ENCODE results near the gene GSG1L.
A peak's percentile ranks its signal among the peaks of the same experiment; 100 is the strongest.
"Not testable (repeated sequence)": the region's sequence is repeated elsewhere in the genome, so short reads cannot be mapped to it uniquely, and the experiment has no call there.

Gene GSG1L

GRCh38 chr16:27890006-27890405 is 173.5 kb downstream of the GSG1L start:
- DNase-seq, result no peak

GRCh38 chr16:27883576-27883975 is 179.9 kb downstream of the GSG1L start:
- DNase-seq, result no peak

GRCh38 chr16:27880287-27880686 is 183.2 kb downstream of the GSG1L start:
- no peak for DNase-seq

DNA sequence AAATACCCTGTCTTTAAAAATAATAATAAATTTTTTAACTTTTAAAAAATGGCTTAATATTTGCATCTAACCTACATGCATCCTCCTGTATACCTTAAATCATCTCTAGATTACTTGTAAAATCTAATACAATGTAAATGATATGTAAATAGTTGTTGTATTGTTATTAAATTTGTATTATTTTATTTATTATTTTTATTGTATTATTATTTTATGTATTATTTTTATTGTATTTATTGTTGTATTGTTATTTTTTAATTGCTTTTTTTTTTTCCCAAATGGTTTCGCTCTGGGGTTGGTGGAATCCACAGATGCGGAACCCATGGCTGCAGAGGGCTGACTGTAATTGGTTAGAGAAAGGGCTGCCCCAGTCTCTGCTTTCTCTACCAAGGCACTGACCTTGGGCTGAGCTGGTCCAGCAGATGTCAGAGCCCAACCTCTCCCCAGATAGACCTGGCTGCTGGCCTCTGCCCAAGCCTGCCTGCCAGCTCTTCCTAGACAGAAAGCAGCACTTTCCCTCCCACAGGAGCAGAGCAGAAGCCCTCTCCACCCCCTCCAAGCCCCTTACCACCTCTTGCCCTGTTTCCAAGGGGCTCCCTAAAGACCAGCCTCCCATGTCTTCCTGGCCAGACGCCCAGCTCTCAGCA is 183.8 kb downstream of the GSG1L start:
- no peak for DNase-seq

GRCh38 chr16:27872627-27873026 is 190.9 kb downstream of the GSG1L start:
- DNase-seq, result not testable (repeated sequence)

DNA sequence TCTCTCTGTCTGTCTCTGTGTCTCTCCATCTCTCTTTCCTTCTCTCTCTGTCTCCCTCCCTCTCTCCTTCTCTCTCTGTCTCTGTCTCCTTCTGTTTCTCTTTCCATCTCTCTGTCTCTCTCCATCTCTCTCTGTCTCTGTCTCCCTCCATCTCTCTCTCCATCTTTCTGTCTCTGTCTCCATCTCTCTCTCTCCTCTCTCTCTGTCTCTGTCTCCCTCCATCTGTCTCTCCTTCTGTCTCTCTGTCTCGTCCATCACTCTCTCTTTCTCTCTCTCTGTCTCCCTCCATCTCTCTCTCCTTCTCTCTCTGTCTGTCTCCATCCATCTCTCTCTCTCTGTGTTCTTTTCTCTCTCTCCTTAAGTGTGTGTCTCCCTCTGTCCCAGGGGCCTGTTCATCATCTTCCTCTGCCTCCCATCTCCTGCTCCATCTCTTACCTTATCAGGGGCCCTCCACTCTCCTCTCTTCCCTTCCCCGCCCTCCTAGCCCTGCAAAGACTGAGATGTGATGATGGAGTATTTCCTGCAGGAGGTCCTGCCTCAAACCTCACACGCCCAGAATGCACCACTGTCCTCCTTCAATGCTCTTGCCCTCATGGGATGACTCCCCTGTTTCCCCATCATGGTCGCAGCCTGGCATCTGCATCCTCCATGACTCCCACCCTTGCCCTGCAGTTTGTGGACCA is 193.3 kb downstream of the GSG1L start:
- no peak for DNase-seq

DNA sequence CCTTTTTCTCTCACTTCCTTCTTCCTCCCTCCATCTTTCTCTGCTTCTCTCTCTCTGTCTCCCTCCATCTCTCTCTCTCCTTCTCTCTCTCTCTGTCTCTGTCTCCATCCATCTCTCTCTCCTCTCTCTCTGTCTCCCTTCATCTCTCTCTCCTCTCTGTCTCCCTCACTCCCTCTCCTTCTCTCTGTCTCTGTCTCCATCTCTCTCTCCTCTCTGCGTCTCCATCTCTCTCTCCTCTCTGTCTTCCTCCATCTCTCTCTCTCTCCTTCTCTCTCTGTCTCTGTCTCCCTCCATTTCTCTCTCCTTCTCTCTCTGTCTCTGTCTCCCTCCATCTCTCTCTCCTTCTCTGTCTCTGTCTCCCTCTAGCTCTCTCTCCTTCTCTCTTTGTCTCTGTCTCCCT is 194.1 kb downstream of the GSG1L start:
- no peak for DNase-seq

DNA sequence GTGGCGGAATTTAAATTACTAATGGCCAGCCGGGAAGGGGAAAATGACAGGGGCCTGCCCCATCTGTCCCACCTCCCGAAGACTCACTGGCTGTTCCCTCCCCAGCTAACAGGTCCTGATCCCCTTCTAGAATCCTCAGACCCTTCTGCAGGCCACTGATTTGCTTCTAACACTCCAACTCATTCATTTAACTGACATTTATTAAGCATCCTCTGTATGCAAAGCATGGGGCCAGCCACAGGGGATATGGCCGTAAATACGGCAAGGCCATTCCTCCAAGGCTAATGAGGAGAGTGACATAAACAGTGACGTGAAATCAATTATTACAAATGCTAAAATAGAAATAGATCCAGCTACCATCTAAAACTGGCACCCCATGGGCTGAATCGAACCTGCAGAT is 195.3 kb downstream of the GSG1L start:
- DNase-seq, result no peak

DNA sequence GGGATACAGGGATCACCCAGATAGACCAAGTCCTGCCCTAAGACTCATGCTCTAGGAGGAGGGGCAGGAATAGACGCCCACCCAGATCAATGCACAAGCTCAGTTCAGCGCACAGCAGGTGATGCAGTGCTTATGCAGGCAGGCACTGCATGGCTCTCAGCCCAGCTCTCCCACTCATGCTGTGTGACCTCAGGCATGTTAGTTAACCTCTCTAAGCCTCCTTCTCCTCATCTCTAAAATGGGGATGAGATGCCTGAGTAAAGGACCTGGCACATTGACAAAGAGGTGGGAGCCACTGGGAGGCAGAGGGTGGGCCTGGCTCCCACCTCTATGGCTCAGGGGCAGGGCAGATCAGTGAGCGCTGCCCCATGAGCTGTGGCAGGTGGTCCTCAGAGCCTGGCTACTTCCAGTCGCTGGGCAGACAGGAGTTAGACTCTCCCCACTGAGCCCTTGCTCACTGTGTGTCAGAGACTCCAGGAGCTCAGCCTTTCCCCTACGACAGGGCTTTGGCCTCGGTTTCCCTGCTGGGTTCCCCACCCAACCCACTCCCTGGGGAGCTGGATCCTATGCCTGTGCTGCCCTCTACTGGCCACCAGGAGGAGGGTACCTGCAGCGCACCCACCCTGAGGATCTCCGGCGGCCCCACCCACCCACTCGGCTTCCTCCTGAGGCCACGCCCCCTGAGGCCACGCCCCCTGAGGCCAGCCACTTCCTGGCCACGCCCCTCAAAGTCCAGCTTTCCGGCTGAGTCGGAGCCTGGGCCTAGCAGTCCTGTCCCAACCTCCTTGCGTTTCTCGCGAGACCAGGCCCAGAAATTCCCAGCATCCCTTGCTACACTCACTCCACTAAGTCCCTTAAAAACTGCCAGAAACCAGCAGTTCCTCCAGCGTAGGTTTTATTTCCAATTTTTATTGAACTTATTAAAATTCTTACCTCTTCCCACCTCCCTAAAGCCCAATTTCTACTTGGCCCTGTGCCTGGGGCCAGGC is 196.1 kb downstream of the GSG1L start:
- peak; percentile 27 for DNase-seq

DNA sequence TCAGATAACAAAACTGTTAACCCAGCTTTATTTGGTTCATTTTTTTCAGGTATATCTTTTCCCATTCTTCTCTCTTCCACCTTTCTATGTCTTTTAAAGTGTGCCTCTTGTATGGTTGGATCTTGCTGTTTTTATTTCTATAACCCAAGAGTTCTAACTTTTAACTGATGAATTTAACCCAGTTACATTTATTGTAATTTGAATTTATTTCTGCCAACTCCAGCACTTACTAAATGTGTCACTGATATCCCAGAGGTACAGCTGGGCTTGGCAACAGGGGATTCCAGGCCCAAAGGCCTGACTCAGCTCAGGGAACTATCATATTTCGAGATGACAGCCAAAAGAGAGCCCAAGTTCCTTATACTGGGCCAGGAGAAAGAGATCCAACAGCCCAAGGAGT is 200.1 kb downstream of the GSG1L start:
- DNase-seq, result no peak

DNA sequence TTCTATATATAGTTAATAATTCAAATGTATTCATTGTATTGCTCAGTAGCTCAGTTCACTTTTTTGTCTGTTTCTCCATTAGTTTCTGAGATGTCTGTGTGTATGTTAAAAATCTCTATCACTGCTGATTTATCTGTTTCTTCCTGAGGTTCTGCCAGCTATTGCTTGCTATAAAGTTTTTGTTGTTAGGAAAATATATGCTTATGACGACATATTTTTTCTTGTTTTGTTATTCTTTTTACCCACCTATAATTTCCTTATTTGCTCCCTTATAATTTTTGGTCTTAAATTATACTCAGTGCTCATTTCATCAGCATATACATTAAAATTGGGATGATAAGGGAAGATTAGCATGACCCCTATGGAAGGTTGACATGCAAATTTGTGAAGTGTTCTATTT is 200.6 kb downstream of the GSG1L start:
- DNase-seq, result no peak

DNA sequence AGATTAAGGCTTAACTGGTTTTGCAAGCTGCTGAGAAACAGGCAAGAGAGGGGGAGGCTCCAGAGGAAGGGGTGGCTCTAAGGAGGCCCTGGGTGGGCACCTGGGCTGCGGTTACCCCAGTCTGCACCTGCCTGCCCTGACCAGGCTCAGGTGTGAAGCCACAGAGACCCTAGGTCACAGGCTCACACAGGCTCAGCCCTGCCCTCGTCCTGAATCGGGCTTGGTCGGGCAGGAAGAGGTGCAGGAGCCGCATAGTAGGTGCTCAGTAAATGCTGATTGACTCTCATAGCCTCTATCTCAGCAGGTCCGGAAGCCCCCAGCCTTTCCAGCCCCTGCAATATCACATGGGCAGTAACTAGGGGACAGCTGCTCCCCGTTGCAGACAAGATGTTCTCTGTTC is 203.4 kb downstream of the GSG1L start:
- no peak for DNase-seq

DNA sequence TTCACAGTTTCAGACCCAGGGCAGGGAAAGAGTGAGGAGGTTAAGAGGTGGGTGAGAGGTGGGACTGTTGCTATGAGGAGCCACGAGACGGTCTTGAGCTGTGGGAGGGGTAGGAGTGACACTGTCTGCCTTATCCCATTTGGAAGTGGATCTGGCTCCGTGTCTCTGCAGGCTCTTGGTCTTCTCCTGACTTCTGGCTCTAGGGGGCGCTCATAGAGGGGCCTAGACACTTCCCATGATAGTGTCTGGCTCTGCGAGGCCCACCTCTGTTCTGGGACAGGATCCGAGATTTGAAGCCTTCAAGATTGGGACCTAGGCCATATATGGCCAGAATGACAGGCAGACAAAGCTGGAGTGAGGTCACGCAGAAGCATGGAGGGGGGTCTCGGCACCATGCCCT is 204.5 kb downstream of the GSG1L start:
- DNase-seq, result no peak

GRCh38 chr16:27853651-27854050 is 209.9 kb downstream of the GSG1L start:
- DNase-seq, result no peak

GRCh38 chr16:27853101-27853500 is 210.4 kb downstream of the GSG1L start:
- DNase-seq, result no peak

DNA sequence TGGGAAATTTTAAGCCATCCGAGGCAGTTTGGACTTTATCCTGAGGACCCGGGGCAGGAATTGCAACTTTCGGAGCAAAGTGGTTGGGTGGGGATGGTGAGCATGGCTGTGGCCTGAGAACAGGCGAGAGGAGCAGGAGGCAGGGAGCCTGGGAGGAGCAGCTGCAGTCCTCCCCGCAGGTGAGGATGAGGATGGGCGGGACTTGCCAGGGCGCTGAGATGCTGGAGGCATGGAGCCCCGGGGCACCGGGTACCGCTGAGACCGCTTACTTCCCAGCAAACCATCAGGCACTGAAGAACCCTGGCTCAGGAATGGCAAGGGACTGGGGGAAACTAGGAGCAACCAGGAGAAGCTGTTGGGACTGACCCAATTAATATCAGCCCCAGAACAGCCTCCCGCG is 210.8 kb downstream of the GSG1L start:
- no peak for DNase-seq

DNA sequence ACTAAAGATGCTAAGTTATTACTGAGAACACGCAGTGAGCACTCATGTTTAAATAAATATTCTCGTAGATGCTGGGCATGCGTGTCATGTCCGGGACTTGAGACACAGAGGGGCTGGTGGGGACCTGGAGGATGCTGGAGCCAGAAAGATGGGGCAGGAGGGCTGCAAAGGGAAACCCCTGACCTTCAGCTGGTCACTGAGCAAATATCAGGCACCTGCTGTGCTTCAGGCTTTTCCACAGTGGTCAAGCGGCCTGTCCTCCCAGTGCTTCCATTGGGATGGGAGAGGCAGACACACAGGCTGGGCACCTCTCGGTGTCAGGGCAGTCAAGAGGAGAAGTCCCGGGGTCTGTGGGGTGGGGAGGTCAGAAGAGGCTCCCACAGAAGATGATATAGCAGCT is 211.4 kb downstream of the GSG1L start:
- no peak for DNase-seq

DNA sequence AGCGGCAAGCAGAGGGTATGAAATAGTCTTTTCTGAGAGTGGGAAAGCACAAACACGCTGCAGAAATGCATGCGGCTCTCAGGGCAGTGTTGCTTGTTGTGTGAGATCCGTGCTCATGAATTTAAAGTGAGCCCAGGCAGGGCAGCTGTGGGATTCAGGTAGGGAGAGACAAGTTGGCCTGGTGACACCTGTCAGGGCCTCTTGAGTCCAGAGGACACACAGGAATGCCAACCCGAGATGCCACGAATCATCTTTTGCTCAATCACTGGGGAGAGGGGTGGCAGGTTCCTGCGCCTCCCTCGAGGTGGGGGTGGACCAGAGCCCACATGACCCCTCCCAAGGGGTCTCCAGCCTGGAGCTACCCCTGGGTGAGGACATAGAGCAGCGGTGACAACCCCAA is 211.9 kb downstream of the GSG1L start:
- no peak for DNase-seq

- no peak for DNase-seq
Observed at GRCh38 chr16:27849621-27850020, 213.9 kb downstream of the GSG1L start.

GRCh38 chr16:27847030-27847550 is 216.4 kb downstream of the GSG1L start:
- DNase-seq, result no peak

GRCh38 chr16:27844826-27845225 is 218.7 kb downstream of the GSG1L start:
- no peak for DNase-seq

GRCh38 chr16:27843800-27844199 is 219.7 kb downstream of the GSG1L start:
- DNase-seq, result no peak

DNA sequence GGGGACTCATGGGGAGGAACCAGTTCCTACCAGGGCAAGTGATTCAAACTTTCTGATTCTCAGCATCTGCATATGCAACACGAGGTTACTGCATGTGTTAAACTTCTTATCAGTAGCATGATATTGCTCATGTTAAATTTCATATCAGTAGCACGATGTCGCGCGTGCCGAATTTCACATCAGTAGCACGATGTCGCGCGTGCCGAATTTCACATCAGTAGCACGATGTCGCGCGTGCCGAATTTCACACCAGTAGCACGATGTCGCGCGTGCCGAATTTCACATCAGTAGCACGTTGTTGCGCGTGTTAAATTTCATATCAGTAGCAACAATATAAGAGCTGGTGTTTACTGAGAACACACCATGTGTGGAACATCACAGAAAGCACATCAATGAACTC is 221.6 kb downstream of the GSG1L start:
- no peak for DNase-seq

Data from central memory CD4-positive, alpha-beta T cell (primary cell).